ENCODE data around the gene PON1. TPM values are rescaled to one million over a fixed set of nuclear protein-coding genes. Genes with fewer than 3 reads are reported as not detected.

Gene PON1
- total RNA-seq = under 1 TPM in 1 of 4 donors, not detected in 3; 0.34 TPM

GRCh38 chr7:95324431-95324830 is at the start of gene PON1:
Gene PON1 (minus strand): TSS chr7:95324532. CDS start chr7:95324475, 57 bp downstream.
- no peak for TF ChIP-seq CTCF (IDR thresholded peaks at IDR 0.05; ENCODE audit: low read depth)

- no peak for TF ChIP-seq CTCF (IDR thresholded peaks at IDR 0.05; ENCODE audit: low read depth)
Observed at GRCh38 chr7:95373323-95373722, 49.0 kb upstream of the PON1 start.

GRCh38 chr7:95368235-95368634 is 43.9 kb upstream of the PON1 start:
- no peak for TF ChIP-seq CTCF (IDR thresholded peaks at IDR 0.05; ENCODE audit: low read depth)

- TF ChIP-seq CTCF (IDR thresholded peaks at IDR 0.05; ENCODE audit: low read depth) = no peak
Observed at GRCh38 chr7:95367606-95368005, 43.3 kb upstream of the PON1 start.

GRCh38 chr7:95365151-95365550 is 40.8 kb upstream of the PON1 start:
- no peak for TF ChIP-seq CTCF (IDR thresholded peaks at IDR 0.05; ENCODE audit: low read depth)

- no peak for TF ChIP-seq CTCF (IDR thresholded peaks at IDR 0.05; ENCODE audit: low read depth)
Observed at GRCh38 chr7:95357623-95358022, 33.3 kb upstream of the PON1 start.

- TF ChIP-seq CTCF (IDR thresholded peaks at IDR 0.05; ENCODE audit: low read depth) = no peak
Observed at GRCh38 chr7:95342642-95343307, 18.4 kb upstream of the PON1 start.

Data from subcutaneous adipose tissue (tissue), 4 donors.